H7 (cell line): ENCODE results near the gene IL5RA. TPM values are rescaled to one million over a fixed set of nuclear protein-coding genes. Genes with fewer than 3 reads are reported as not detected.

Experiments
- DNase-seq: peaks from one replicate; pipeline ENCODE4 v3.0.0; 2012
- H3K27me3 ChIP-seq: 2 replicates; pipeline ENCODE4 v1.6.0; 2011; ENCODE audit warnings: mild to moderate bottlenecking, low read length; ENCODE audit not compliant: control insufficient read depth, insufficient read depth
- H3K36me3 ChIP-seq: replicated peaks from 2 replicates; pipeline ENCODE4 v1.5.1; 2011; ENCODE audit warnings: low read length; ENCODE audit not compliant: control insufficient read depth, insufficient read depth
- H3K4me3 ChIP-seq: 2 replicates; pipeline ENCODE4 v1.5.1; 2011; ENCODE audit warnings: low read depth, mild to moderate bottlenecking, control low read depth, low read length, moderate library complexity; ENCODE audit not compliant: insufficient read depth
- total RNA-seq: library from RNA; depleted of rRNA; stranded (reverse); fragments of >200 nt; shearing (Covaris generic); gene quantifications from 2 replicates; pipeline ENCODE4 v1.2.3, GENCODE V29; 2014; rRNA removed

The IL5RA gene, protein sequence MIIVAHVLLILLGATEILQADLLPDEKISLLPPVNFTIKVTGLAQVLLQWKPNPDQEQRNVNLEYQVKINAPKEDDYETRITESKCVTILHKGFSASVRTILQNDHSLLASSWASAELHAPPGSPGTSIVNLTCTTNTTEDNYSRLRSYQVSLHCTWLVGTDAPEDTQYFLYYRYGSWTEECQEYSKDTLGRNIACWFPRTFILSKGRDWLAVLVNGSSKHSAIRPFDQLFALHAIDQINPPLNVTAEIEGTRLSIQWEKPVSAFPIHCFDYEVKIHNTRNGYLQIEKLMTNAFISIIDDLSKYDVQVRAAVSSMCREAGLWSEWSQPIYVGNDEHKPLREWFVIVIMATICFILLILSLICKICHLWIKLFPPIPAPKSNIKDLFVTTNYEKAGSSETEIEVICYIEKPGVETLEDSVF
- not detected in 2 replicates for total RNA-seq

DNA sequence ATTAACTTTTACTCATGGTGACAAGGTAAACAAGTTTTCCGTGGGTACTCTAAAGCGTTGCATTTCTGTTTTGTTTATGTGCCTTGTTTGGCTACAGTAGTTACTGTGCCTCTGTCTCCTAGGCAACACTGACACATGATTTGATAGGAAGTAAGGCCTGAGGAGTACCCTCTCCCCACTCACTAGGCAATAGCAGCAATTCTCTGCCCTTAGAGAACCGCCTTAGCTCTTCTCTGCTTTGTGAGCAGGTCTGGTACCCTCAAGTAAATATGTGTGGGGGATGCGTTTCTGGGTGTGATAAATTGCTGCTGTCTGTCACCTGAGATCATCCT lies at the start of gene IL5RA:
Gene IL5RA (minus strand): TSS at position 76 of the 332 bp plus-strand sequence. CDS start 5,390 bp downstream, outside the sequence.
- Histone ChIP-seq H3K4me3 (no peak within 1 kb of the TSS), H3K36me3 (no peaks in the 10 kb centered on the region), H3K27me3 (no peaks in the 10 kb centered on the region)
- DNase-seq: peak; percentile 20

DNA sequence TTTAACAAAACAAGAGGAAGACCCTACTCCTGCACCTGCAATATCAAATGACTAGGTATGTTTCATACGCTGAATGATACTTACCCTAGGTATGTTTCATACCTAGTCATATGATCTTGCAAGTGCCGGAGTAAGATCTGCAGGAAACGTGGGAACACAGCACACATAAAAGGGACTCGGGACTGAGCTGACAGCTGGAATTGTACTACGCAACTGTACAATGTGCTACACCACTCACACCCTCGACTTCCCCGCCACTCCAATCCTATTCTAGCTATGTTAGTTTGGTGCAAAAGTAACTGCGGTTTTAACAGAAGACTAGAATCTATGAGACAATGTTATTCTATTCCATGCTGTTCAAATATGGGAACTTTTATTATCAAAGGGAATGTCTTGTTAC lies 47.3 kb upstream of the IL5RA start:
- Histone ChIP-seq H3K36me3 (peaks cover 2% of the 10 kb centered on the region), H3K4me3 (no peak overlapping the region), H3K27me3 (no peaks in the 10 kb centered on the region)
- no peak for DNase-seq

DNA sequence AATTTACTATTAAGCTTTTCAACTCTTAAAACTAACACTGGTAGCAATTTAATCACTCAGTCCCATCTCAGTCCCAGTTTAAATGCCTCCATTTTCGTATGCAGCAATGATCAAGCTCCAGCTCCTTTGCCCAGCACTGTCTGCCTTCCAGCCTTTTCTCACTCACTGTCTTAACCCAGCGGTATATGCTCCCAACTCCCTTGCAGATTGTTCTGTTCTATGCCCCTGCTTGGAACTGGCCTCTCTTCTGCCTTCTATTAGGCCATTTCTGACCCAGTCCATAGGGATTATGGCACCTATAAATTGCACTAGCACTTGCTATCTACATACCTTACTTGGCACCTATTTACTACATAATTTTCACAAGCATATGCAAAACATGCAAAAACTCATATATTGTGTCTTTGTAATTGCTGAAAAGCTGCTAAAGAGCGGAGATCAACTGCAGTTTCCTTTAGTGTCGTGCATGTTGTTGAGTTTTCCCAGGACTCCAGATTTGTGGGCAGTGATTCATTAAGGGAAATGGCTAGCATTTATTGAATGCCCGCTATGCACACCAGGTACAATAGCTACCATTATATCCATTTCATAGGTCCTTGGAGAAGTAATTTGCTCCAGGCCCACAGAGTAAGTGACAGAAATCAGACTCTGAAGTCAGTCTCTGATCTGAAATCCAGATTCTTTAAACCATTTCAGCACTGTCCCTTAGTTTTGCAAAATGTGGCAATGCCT lies 44.9 kb upstream of the IL5RA start:
- no peak overlapping the region for H3K4me3 ChIP-seq
- DNase-seq: no peak
- no peaks in the 10 kb centered on the region for H3K27me3 ChIP-seq
- peaks cover 5% of the 10 kb centered on the region for H3K36me3 ChIP-seq

DNA sequence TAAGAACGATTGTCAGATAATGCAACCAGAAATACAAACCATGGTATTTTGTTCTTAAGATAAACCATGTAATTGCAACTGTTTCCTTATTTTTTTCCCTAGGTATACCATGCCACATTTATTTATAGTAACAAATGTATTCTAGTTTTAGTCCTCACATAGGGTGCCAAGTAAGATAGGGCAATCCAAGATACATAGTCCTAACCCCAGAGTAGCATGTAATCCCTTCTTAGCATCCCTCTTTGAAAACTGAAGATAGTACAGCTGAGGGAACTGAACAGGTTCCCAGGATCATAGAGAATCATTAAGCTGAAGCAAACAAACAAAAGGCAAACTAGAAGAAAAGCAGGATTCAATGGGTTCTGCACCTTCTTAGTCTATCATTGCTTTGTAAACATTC lies 41.3 kb upstream of the IL5RA start:
- no peak for DNase-seq
- Histone ChIP-seq H3K36me3 (peaks cover 12% of the 10 kb centered on the region), H3K4me3 (no peak overlapping the region), H3K27me3 (no peaks in the 10 kb centered on the region)

DNA sequence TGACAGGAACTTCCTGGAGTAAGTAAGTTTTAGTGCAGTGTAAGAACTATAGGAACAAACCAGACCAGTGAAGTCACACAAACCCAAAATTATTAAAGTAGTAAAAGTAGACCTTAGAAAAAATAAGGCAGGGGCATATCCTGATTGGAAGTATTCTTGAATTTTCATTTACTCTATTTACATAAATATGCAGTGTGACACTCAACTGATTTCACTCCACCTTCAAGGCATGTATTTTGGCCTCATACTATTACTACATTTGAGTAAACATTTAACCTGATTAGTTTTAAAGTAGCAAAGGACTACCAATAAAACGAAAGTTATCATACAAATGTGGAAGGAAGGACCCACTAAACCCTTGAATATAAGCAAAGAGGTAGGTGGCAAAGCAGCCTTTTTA lies 39.4 kb upstream of the IL5RA start:
- DNase-seq: no peak
- Histone ChIP-seq H3K4me3 (no peak overlapping the region), H3K36me3 (peaks cover 15% of the 10 kb centered on the region), H3K27me3 (no peaks in the 10 kb centered on the region)

DNA sequence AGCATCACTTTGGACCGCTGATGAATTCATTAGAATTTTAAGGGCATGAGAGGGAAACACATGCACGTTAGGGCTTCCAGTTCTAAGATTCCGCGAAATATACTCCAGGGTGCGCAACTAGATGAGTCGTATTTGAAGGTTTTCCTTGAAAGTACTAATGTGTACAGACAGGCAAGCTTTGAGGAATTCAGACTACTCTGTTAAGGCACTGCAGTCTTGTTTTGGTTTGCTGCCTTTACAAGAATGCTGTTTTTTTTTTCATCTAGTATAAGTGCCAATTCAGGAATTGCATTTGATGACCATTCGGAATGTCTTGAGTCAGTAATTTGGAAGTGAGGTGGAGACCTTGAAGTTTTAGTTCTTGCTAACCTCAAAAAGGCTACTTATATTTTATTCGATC lies 35.7 kb upstream of the IL5RA start:
- Histone ChIP-seq H3K36me3 (peaks cover 17% of the 10 kb centered on the region), H3K27me3 (no peaks in the 10 kb centered on the region), H3K4me3 (no peak overlapping the region)
- DNase-seq: no peak

DNA sequence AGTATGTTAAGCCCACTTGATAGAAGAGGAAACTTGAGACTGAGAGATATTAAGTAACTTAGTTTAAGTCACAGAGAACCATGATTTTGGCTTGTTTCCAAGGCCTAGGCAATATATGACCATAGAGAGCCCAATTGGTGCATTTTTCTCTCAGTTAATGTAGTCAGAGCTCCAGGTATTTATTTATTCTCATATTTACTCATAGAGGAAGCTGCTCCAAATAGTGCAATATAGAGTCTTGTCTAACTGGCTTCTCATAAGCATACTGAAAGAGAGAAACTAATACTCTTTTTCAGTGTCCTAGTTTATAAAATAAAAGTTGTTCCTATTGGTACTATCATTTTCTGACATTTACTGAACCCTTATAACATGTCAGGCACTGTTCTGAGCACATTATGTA lies 31.8 kb upstream of the IL5RA start:
- DNase-seq: no peak
- Histone ChIP-seq H3K36me3 (peaks cover 13% of the 10 kb centered on the region), H3K4me3 (no peak overlapping the region), H3K27me3 (no peaks in the 10 kb centered on the region)

DNA sequence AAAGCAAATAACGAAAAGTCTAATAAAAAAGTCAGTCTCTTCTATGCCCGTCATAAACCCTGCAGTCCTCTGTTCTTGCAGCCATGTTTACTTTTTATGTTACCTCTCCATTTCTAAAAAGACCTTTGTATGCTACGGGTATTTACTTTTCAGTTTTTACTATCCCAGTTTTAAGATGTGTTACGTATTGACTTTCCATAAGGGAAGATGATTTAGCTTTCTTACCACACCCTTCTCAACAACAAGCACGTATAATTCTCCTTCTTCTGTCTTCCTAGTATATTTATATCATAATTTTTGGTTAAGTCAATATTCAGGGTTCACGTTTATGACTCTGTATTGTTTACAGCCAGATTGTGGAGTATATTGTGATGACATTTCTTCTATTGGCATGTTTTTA lies 27.4 kb upstream of the IL5RA start:
- no peak overlapping the region for H3K4me3 ChIP-seq
- DNase-seq: no peak
- H3K27me3 ChIP-seq: no peaks in the 10 kb centered on the region
- peaks cover 7% of the 10 kb centered on the region for H3K36me3 ChIP-seq

DNA sequence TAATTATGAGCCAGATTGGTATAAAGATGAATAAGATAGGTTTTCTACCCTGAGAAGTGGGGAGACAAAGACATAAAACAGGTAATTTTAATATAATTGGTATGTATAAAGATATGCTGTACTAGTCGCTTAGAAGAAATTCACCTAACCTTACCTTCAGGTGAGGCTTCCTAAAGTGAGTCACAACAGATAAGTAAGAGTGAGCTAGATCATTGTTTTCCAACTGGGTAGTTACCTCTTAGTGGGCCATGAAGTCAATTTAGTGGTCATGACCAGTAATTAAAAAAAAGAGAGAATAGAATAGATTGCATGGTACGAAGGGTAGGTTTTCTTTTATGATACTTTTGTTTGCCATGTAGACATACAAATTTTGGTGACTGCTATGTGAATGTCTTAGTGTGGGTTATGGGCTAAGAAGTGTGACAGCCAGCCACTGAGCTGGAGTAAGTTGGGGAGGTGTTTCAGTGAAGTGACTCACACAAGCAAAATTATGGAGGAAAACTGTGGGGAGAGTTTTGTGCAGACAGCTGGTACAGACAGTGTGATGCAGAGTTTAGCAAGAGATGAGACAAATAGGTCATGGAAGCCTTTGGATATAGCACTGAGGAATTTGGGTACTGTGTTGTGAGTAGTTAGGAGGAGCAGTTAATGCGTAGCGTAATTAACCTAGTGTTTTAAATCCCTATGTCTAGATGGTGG lies 24.7 kb upstream of the IL5RA start:
- no peak for DNase-seq
- H3K27me3 ChIP-seq: no peaks in the 10 kb centered on the region
- peaks cover 9% of the 10 kb centered on the region for H3K36me3 ChIP-seq
- H3K4me3 ChIP-seq: no peak overlapping the region

DNA sequence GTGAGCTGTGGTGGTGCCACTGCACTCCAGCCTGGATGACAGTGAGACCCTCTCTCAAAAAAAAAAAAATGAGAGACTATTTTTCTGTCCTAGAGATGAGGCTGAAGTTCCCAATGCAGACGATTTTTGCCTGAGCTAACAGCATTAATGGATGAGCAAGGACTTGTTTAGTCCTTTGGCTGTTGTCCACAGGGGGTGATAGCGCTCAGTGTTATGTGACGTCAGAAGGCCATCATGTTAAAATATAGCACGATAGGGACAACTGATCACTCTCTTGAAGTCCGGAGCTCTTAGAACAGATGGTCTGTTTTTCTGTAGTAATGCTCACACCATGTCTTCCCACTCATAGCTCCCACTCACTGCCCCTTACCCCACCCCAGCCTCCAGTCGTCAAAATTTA lies 23.3 kb upstream of the IL5RA start:
- no peak for DNase-seq
- Histone ChIP-seq H3K36me3 (peaks cover 10% of the 10 kb centered on the region), H3K27me3 (no peaks in the 10 kb centered on the region), H3K4me3 (no peak overlapping the region)

DNA sequence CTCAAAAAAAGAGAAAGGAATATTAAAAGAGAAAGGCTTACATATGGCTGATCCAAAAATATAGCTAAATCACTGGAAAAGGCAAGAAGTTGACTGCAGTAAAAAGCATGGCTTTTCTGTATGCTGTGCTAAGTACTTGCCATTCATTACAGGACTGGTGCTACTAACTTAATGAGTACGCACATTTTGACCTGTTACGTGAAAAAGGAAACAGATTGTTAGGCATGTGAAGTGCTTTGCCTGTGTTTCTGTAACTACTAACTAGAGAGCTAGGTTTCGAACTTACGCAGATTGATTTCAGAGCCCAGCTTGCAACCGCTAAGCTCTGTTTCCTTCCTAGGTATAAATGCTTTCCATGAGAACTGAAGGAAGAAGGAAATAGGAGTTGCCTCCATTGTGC lies 19.4 kb upstream of the IL5RA start:
- DNase-seq: no peak
- H3K36me3 ChIP-seq: peaks cover 10% of the 10 kb centered on the region
- H3K27me3 ChIP-seq: no peaks in the 10 kb centered on the region
- no peak overlapping the region for H3K4me3 ChIP-seq

DNA sequence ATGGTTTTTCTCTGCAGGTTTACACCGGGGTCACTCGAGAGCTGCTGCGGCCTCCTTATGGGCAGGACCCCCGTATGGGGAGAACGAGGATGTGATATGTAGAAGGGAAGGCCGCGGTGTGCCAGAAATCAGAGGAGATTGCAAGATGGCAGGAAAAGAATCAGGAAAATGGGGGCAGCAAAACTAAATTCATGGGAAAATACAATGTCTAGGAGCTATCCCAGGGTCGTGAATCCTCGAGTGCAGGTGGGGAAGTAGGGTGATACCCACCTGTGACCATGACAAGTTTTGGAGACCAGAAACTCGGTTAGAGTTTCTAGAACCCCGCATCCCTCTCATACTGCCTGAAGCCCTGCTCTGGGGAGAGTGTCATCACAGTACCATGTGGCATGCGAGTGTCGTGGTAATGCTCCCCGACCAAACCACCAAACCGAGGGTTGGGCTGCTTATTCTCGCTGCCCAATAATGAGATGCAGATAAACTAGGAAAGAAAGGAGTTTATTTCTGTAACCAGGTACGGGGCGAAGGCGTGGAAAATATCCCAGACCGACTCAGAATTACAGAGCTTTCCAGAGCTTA lies 17.3 kb upstream of the IL5RA start:
- DNase-seq: peak; percentile 11
- Histone ChIP-seq H3K4me3 (peak overlapping the region; percentile 97), H3K27me3 (no peaks in the 10 kb centered on the region), H3K36me3 (peaks cover 10% of the 10 kb centered on the region)

DNA sequence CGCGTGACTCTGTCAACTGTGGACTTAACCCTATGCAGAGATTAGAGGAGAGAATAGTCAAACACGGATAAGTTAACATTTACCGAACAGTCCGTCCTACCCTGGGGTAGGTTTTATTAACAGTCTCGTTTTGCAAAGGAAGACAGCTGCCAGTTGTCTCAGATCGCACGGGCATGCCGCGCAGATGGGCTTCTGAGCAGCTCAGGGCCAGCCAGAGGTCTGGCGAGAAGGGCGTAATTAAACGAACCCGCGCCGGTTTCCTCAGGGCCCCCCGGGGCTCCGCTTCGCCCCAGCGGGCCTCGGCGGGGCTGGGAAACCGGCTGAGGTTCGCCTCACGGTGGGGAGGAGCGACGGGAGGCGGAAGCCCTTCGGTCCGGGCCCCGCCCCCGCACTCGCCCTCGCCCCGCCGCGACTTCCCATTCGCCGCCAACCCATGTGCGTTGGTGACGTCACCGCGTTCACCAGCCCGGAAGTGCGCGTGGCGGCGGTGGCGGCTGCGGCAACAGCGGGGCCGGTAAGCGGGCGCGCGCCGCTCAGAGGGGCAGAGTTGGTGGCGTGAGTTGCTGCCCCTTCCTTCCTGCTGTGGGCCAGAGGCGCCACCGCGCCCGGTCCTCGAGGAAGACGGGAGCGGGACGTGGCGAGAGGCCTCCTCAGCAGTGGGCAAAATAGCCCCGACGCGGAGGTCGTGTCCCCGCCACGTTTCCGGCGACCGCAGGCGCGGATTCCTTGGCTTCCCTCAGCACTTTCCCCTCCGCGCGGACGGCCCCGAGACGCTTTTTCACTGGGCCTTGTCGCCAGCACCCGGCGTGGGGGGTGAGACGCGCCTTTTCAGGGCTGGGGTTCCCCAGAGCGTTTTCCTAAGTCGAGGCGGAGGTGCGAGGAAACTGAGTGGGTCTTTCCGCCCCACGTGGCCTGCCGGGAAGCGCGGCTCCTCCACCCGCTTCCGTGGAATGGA lies 16.6 kb upstream of the IL5RA start, which contains the start of gene TRNT1:
Gene TRNT1 (plus strand): TSS at position 464 of the 955 bp plus-strand sequence. CDS start 2,101 bp downstream, outside the sequence.
- peak within 1 kb of the TSS; percentile 97 for H3K4me3 ChIP-seq
- no peaks in the 10 kb centered on the region for H3K27me3 ChIP-seq
- peak; percentile 96 for DNase-seq
- peaks cover 10% of the 10 kb centered on the region for H3K36me3 ChIP-seq
